Stimulated activated CD8-positive, alpha-beta memory T cell treated with anti-CD3 and anti-CD28 coated beads, Interleukin-2, amount 100 ng/mL, for 1 hour (primary cell): ENCODE data around the gene CYP4F8.
"Not testable (repeated sequence)": the region's sequence is repeated elsewhere in the genome, so short reads cannot be mapped to it uniquely, and the experiment has no call there.

ENCODE experiments used
- DNase-seq, 2 donors: peaks; one replicate each; pipeline ENCODE4 v3.0.0-alpha.2; 2020; ENCODE audit warnings: low read depth in 2 of 2

The CYP4F8 gene

GRCh38 chr19:15614507-15615379, at the start of gene CYP4F8:
CYP4F8 (plus strand) TSS chr19:15615218; CDS start chr19:15615617, 399 bp downstream.
- no peak for DNase-seq

- DNase-seq = no peak
Measured at GRCh38 chr19:15570420-15570819, 44.6 kb upstream of the CYP4F8 start.

GRCh38 chr19:15575406-15575805, 39.6 kb upstream of the CYP4F8 start:
- DNase-seq = no peak

- DNase-seq = no peak
Measured at GRCh38 chr19:15576526-15577156, 38.4 kb upstream of the CYP4F8 start.

- no peak for DNase-seq
Measured at GRCh38 chr19:15577184-15577771, 37.7 kb upstream of the CYP4F8 start.

- no peak for DNase-seq
Measured at GRCh38 chr19:15583346-15583745, 31.7 kb upstream of the CYP4F8 start.

- no peak for DNase-seq
Measured at GRCh38 chr19:15584095-15584494, 30.9 kb upstream of the CYP4F8 start.

GRCh38 chr19:15584541-15585115, 30.4 kb upstream of the CYP4F8 start:
- DNase-seq = peak; percentile 73 to 75

- DNase-seq = no peak
Measured at GRCh38 chr19:15587663-15588062, 27.4 kb upstream of the CYP4F8 start.

- DNase-seq = no peak
Measured at GRCh38 chr19:15588265-15588664, 26.8 kb upstream of the CYP4F8 start.

- DNase-seq = no peak
Measured at GRCh38 chr19:15589760-15590451, 25.1 kb upstream of the CYP4F8 start.

- DNase-seq = no peak
Measured at GRCh38 chr19:15591796-15592195, 23.2 kb upstream of the CYP4F8 start.

GRCh38 chr19:15592506-15592905, 22.5 kb upstream of the CYP4F8 start:
- DNase-seq = not testable (repeated sequence)

GRCh38 chr19:15593766-15594165, 21.3 kb upstream of the CYP4F8 start:
- not testable (repeated sequence) for DNase-seq

- no peak for DNase-seq
Measured at GRCh38 chr19:15595069-15595468, 19.9 kb upstream of the CYP4F8 start.

- not testable (repeated sequence) for DNase-seq
Measured at GRCh38 chr19:15607978-15608925, 6.8 kb upstream of the CYP4F8 start.

- DNase-seq = no peak
Measured at GRCh38 chr19:15609261-15609660, 5.8 kb upstream of the CYP4F8 start.

GRCh38 chr19:15612342-15612741, 2.7 kb upstream of the CYP4F8 start:
- DNase-seq = no peak

- no peak for DNase-seq
Measured at GRCh38 chr19:15613338-15613737, 1.7 kb upstream of the CYP4F8 start.

- no peak for DNase-seq
Measured at GRCh38 chr19:15615526-15615925, 508 bp downstream of the CYP4F8 start.

GRCh38 chr19:15616183-15616582, 1.2 kb downstream of the CYP4F8 start:
- DNase-seq = no peak
